GM12874 (cell line): ENCODE measurements around the gene RFTN1.

Experiments
- TF ChIP-seq, protein P1 (sequence below): IDR thresholded peaks from 2 replicates; pipeline ENCODE4 v1.5.1; 2011; ENCODE audit warnings: low read depth, mild to moderate bottlenecking, control low read depth, low read length, moderate library complexity; ENCODE audit not compliant: insufficient read depth

Gene RFTN1

DNA sequence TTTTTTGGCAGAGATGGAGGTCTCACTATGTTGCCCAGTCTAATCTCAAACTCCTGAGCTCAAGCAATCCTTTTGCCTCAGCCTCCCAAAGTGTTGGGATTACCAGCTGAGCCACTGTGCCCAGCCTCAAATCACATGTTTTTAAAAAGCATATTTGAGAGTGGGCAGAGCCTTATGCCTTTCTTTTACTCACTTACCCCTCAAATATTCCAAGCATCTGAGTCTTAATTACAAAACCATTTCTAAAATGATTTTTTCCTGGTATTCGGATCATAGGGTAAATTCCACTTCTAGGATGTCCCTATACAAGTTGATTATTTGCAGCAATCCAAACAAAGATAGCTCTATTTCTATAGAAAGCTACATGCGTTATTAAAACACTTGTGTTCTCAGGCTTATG lies 106.1 kb downstream of the RFTN1 start:
- TF ChIP-seq, protein P1, sequence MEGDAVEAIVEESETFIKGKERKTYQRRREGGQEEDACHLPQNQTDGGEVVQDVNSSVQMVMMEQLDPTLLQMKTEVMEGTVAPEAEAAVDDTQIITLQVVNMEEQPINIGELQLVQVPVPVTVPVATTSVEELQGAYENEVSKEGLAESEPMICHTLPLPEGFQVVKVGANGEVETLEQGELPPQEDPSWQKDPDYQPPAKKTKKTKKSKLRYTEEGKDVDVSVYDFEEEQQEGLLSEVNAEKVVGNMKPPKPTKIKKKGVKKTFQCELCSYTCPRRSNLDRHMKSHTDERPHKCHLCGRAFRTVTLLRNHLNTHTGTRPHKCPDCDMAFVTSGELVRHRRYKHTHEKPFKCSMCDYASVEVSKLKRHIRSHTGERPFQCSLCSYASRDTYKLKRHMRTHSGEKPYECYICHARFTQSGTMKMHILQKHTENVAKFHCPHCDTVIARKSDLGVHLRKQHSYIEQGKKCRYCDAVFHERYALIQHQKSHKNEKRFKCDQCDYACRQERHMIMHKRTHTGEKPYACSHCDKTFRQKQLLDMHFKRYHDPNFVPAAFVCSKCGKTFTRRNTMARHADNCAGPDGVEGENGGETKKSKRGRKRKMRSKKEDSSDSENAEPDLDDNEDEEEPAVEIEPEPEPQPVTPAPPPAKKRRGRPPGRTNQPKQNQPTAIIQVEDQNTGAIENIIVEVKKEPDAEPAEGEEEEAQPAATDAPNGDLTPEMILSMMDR: no peak

GRCh38 chr3:16406579-16406978 lies 106.9 kb downstream of the RFTN1 start:
- TF ChIP-seq, protein P1: no peak

GRCh38 chr3:16406166-16406565 lies 107.3 kb downstream of the RFTN1 start:
- TF ChIP-seq, protein P1: no peak

DNA sequence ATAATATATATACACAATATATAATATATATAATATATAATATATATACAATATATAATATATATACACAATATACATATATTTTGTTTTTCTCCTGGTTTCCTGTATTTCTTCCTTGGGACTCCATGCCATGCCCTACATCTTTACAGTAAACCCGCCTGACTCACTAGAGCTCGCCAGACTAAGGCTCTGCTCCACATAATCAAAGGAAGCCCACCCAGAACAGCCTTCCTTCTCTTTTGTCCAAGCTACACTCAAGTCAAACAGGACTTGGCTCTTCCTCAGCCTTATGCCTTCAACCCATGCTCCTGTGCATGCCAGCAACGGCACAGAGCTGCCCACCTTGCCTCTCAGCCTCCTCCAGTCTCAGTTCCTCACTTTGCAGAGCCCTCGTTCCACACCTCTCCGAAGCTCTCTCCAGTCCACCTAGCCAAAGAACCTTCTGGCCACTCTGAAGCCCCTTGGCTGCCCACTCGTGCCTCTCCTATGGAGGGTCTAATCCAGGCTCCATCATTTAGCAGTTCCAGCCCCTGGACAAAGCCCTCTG lies 109.1 kb downstream of the RFTN1 start:
- TF ChIP-seq, protein P1: no peak

DNA sequence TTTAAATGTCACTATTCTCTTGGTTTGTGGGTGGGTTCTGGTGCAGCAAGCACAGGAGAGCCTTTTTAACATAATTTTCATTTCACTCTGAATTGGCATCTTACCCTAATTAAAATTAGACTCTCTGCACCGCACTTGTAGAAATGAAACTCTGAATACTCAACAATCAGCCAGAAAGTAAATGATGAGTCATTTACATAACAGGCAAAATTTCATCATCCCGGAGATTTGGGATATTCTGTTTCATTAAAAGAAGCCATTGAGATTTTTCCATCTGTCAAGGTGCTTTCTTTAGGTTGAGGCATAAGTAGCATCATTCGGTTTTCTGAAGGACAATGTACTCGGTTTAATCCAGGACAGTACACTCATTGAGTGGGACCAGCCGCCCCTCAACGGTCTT lies 111.0 kb downstream of the RFTN1 start:
- TF ChIP-seq, protein P1: no peak

GRCh38 chr3:16401273-16401672 lies 112.2 kb downstream of the RFTN1 start:
- TF ChIP-seq, protein P1: no peak

GRCh38 chr3:16400106-16400931 lies 113.2 kb downstream of the RFTN1 start:
- TF ChIP-seq, protein P1: no peak
